ENCODE data around the gene C1GALT1.

DNA sequence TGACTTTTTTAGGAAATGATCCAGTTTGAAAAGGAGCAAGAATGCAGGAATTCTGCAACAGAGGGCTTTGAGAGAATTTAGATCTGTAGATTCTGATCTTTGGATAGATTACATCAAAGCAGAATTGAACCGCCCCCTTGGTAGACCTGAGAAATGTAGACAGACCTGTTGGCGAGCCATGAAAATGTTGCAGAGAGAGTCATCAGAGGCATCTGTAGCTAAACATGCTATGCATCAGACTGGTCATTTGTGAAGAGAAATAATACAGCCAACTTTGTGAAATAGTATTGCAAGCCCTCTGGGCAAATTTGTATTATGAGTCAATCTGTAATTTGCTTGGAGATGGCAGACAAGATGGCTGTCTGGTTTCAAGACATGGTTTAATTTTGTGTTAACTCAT is 4.3 kb upstream of the C1GALT1 start:
- TF ChIP-seq, protein P1, sequence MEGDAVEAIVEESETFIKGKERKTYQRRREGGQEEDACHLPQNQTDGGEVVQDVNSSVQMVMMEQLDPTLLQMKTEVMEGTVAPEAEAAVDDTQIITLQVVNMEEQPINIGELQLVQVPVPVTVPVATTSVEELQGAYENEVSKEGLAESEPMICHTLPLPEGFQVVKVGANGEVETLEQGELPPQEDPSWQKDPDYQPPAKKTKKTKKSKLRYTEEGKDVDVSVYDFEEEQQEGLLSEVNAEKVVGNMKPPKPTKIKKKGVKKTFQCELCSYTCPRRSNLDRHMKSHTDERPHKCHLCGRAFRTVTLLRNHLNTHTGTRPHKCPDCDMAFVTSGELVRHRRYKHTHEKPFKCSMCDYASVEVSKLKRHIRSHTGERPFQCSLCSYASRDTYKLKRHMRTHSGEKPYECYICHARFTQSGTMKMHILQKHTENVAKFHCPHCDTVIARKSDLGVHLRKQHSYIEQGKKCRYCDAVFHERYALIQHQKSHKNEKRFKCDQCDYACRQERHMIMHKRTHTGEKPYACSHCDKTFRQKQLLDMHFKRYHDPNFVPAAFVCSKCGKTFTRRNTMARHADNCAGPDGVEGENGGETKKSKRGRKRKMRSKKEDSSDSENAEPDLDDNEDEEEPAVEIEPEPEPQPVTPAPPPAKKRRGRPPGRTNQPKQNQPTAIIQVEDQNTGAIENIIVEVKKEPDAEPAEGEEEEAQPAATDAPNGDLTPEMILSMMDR (IDR thresholded peaks at IDR 0.05), result no peak
- TF ChIP-seq POLR2AphosphoS5 (IDR thresholded peaks at IDR 0.05; ENCODE audit: low read depth, low read length) (no peak), SIN3A (IDR thresholded peaks at IDR 0.05; ENCODE audit: borderline replicate concordance, insufficient read depth, low read depth, low read length) (no peak), TCF7L2 (IDR thresholded peaks at IDR 0.05; ENCODE audit: low read depth, low read length) (no peak)
